ENCODE measurements around the gene RSBN1. TPM values are rescaled to one million over a fixed set of nuclear protein-coding genes. Genes with fewer than 3 reads are reported as not detected.

RSBN1 gene
- total RNA-seq, 1 experiment from 2014 or later: 10.7 TPM

GRCh38 chr1:113749402-113749801, 62.9 kb downstream of the RSBN1 start:
- ChIA-PET POLR2A (interaction anchor here (0.7 kb wide), 1 partner anchor 510 kb away, joined by 4 read pairs; no protein-coding TSS in a partner anchor), CTCF (no interaction called here)
- Histone ChIP-seq H3K27ac (ENCODE audit: low read length) (no peak overlapping the region), H3K36me3 (ENCODE audit: control insufficient read depth, insufficient read depth, low read length) (peaks cover 4% of the 10 kb centered on the region; the same call in 1 of the 2 replicates), H3K4me1 (ENCODE audit: control insufficient read depth, insufficient read depth, low read length) (no peaks in the 10 kb centered on the region), H3K4me3 (ENCODE audit: low read depth in 2 of 2, low read length in 2 of 2) (no peak overlapping the region), H3K27me3 (ENCODE audit: control insufficient read depth, insufficient read depth, low read length) (no peaks in the 10 kb centered on the region), H3K9me3 (ENCODE audit: control insufficient read depth, insufficient read depth, low read depth, low read length) (no peaks in the 10 kb centered on the region)
- no peak for TF ChIP-seq TCF7L2 (IDR thresholded peaks at IDR 0.05; ENCODE audit: low read depth, low read length)
- no peak for TF ChIP-seq SIN3A (IDR thresholded peaks at IDR 0.05; ENCODE audit: borderline replicate concordance, insufficient read depth, low read depth, low read length)
- no peak for TF ChIP-seq POLR2AphosphoS5 (IDR thresholded peaks at IDR 0.05; ENCODE audit: low read depth, low read length)
- no peak for TF ChIP-seq CTCF (IDR thresholded peaks at IDR 0.05)
- no peak for TF ChIP-seq REST (IDR thresholded peaks at IDR 0.05; ENCODE audit: insufficient read depth in 1 of 2, low read depth in 2 of 2, low read length in 1 of 2)
- DNase-seq (ENCODE audit: low read depth, low spot score) (no peak), ATAC-seq (no peak)
- intact Hi-C loops (cut with micrococcal nuclease; ENCODE audit: unreplicated experiment) (no loop called here), in situ Hi-C loops (cut with HindIII; ENCODE audit: low pct_unique_long_range_greater_than_20kb, low sequenced_read_pairs) (no loop called here)
- no TSS peak for BruUV-seq (replicated peaks)

GRCh38 chr1:113747376-113747775, 64.9 kb downstream of the RSBN1 start:
- H3K36me3 ChIP-seq (ENCODE audit: control insufficient read depth, insufficient read depth, low read length): peaks cover 4% of the 10 kb centered on the region; the same call in 1 of the 2 replicates
- no peaks in the 10 kb centered on the region for H3K4me1 ChIP-seq (ENCODE audit: control insufficient read depth, insufficient read depth, low read length)
- in situ Hi-C loops (cut with HindIII; ENCODE audit: low pct_unique_long_range_greater_than_20kb, low sequenced_read_pairs): no loop called here
- no peak for DNase-seq (ENCODE audit: low read depth, low spot score)
- ATAC-seq: no peak
- ChIA-PET POLR2A (no interaction called here), CTCF (no interaction called here)
- no peaks in the 10 kb centered on the region for H3K27me3 ChIP-seq (ENCODE audit: control insufficient read depth, insufficient read depth, low read length)
- BruUV-seq (replicated peaks): TSS peak; percentile 25
- H3K27ac ChIP-seq (ENCODE audit: low read length): no peak overlapping the region
- intact Hi-C loops (cut with micrococcal nuclease; ENCODE audit: unreplicated experiment): no loop called here
- H3K4me3 ChIP-seq (ENCODE audit: low read depth in 2 of 2, low read length in 2 of 2): no peak overlapping the region
- H3K9me3 ChIP-seq (ENCODE audit: control insufficient read depth, insufficient read depth, low read depth, low read length): no peaks in the 10 kb centered on the region
- TF ChIP-seq TCF7L2 (IDR thresholded peaks at IDR 0.05; ENCODE audit: low read depth, low read length) (no peak), SIN3A (IDR thresholded peaks at IDR 0.05; ENCODE audit: borderline replicate concordance, insufficient read depth, low read depth, low read length) (no peak), REST (IDR thresholded peaks at IDR 0.05; ENCODE audit: insufficient read depth in 1 of 2, low read depth in 2 of 2, low read length in 1 of 2) (no peak), POLR2AphosphoS5 (IDR thresholded peaks at IDR 0.05; ENCODE audit: low read depth, low read length) (no peak), CTCF (IDR thresholded peaks at IDR 0.05) (no peak)
